RWPE1 (cell line): ENCODE data around the gene AHNAK2.

Source experiments
- CTCF ChIA-PET: fragments of 350-600 bp; sonication (Branson Sonifier 250); formaldehyde crosslinking; extraction: SDS; loops from one replicate; lab custom pipeline; 2021; lab: Yijun Ruan, JAX
- POLR2A ChIA-PET: fragments of 400-600 bp; formaldehyde crosslinking; extraction: SDS; loops from one replicate; lab custom pipeline; 2020; ENCODE audit warnings: antibody characterized with exemption; ENCODE audit not compliant: low non-redundant PET; lab: Yijun Ruan, JAX
- DNase-seq: peaks from one replicate; pipeline ENCODE4 v3.0.0; 2012; ENCODE audit warnings: low spot score
- H3K27ac ChIP-seq: fragments of 450-650 bp; 2 replicates; pipeline ENCODE4 v1.5.1; 2017
- CTCF ChIP-seq: fragments of 450-650 bp; conservative IDR thresholded peaks from 2 replicates; pipeline ENCODE4 v1.5.1; 2017; ENCODE audit warnings: low read depth, mild to moderate bottlenecking

The AHNAK2 gene

GRCh38 chr14:105013150-105013785, 35.1 kb upstream of the AHNAK2 start:
- POLR2A ChIA-PET, result no interaction called here
- no peak for DNase-seq
- no peak for TF ChIP-seq CTCF
- H3K27ac ChIP-seq, result peak overlapping the region; percentile 94
- CTCF ChIA-PET, result interaction anchor here (0.6 to 2.4 kb wide), 3 partner anchors 14 to 37 kb away, joined by 5 to 8 read pairs (median 5); no protein-coding TSS in a partner anchor

- peak overlapping the region; percentile 94 for H3K27ac ChIP-seq
- DNase-seq, result no peak
- CTCF ChIA-PET, result interaction anchor here (0.6 to 2.4 kb wide), 7 partner anchors 13 to 143 kb away, joined by 3 to 8 read pairs (median 4); no protein-coding TSS in a partner anchor
- POLR2A ChIA-PET, result no interaction called here
- peak; percentile 47 for TF ChIP-seq CTCF
Observed at GRCh38 chr14:105012171-105012985, 34.2 kb upstream of the AHNAK2 start.

DNA sequence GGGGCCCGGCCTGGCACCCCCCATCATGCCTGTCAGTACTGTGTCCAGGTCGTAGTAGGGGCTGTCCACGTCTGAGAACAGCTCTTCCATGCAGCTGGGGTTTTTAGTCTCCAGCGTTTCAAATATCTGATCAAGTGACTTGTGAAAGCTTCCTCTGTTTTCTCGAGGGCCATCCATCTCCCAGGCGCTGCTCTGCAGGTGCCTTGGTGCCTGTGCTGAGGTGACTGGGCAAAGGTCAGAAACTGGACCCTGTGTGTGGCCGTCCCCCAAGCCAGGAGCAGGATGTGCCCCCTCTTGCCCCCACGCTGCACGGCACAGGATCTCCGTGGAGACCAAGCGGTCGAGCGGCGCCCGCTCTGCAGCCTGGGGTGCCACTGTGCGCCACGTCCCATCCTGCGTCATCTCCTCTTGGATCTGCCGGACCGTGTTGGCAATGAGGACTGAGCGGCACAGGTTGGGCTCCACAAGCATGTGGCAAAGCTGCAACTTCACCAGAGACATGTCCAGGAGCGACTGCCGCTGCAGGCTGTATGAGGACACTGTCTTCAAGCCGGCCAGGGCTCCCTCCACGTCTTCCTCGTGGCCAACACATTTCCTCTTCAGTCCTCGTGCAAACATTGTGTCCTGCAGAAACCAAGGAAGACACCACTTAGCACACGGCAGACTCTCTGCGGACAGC, 33.3 kb upstream of the AHNAK2 start:
- no peak for TF ChIP-seq CTCF
- peak overlapping the region; percentile 94 for H3K27ac ChIP-seq
- no peak for DNase-seq
- CTCF ChIA-PET, result interaction anchor here (0.6 to 2.4 kb wide), 5 partner anchors 13 to 192 kb away, joined by 3 to 8 read pairs (median 4); no protein-coding TSS in a partner anchor
- POLR2A ChIA-PET, result no interaction called here

DNA sequence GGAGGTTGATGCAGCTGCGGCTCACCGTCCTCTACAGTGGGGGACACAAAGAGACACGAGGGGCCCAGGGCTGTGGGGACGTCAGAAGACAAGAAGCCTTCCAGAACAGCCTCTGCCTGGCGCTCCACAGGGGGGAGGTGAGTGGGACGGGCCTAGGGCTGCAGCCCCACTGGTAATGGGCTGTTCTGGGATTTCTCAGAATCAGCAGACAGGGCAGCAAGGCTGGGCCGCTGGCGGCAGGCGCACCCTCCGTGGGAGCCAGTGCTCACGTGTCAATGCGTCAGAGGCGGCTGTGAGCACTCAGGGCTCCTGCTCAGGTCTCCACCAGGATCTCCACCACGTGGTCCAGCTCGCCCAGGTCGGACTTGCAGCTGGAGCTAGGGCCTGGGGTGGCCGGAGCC, 32.7 kb upstream of the AHNAK2 start:
- no peak for TF ChIP-seq CTCF
- ChIA-PET CTCF (interaction anchor here (0.7 to 1.3 kb wide), 3 partner anchors 12 to 193 kb away, joined by 3 to 7 read pairs (median 4); no protein-coding TSS in a partner anchor), POLR2A (no interaction called here)
- DNase-seq, result no peak
- H3K27ac ChIP-seq, result peak overlapping the region; percentile 94

- ChIA-PET POLR2A (no interaction called here), CTCF (no interaction called here)
- no peak for TF ChIP-seq CTCF
- no peak for DNase-seq
- peak overlapping the region; percentile 96 for H3K27ac ChIP-seq
Observed at GRCh38 chr14:105010106-105010505, 31.9 kb upstream of the AHNAK2 start.

- peak overlapping the region; percentile 96 for H3K27ac ChIP-seq
- no peak for DNase-seq
- TF ChIP-seq CTCF, result no peak
- ChIA-PET POLR2A (no interaction called here), CTCF (no interaction called here)
Observed at GRCh38 chr14:105007593-105008264, 29.6 kb upstream of the AHNAK2 start.
